ENCODE measurements around the gene ZNF32.
"Not testable (repeated sequence)": the region's sequence is repeated elsewhere in the genome, so short reads cannot be mapped to it uniquely, and the experiment has no call there.

Gene ZNF32

GRCh38 chr10:43640603-43641002 is 8.1 kb downstream of the ZNF32 start:
- ATAC-seq (ENCODE audit: low read depth) = no peak
- H3K36me3 ChIP-seq (ENCODE audit: low read depth) = peaks cover 19% of the 10 kb centered on the region
- no peaks in the 10 kb centered on the region for H3K27me3 ChIP-seq (ENCODE audit: insufficient read depth, poor library complexity, severe bottlenecking)
- TF ChIP-seq, protein P1, sequence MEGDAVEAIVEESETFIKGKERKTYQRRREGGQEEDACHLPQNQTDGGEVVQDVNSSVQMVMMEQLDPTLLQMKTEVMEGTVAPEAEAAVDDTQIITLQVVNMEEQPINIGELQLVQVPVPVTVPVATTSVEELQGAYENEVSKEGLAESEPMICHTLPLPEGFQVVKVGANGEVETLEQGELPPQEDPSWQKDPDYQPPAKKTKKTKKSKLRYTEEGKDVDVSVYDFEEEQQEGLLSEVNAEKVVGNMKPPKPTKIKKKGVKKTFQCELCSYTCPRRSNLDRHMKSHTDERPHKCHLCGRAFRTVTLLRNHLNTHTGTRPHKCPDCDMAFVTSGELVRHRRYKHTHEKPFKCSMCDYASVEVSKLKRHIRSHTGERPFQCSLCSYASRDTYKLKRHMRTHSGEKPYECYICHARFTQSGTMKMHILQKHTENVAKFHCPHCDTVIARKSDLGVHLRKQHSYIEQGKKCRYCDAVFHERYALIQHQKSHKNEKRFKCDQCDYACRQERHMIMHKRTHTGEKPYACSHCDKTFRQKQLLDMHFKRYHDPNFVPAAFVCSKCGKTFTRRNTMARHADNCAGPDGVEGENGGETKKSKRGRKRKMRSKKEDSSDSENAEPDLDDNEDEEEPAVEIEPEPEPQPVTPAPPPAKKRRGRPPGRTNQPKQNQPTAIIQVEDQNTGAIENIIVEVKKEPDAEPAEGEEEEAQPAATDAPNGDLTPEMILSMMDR (IDR thresholded peaks at IDR 0.05; ENCODE audit: poor library complexity, severe bottlenecking) = no peak
- no peak overlapping the region for H3K4me3 ChIP-seq (ENCODE audit: severe bottlenecking)
- peaks cover 22% of the 10 kb centered on the region for H3K9me3 ChIP-seq (ENCODE audit: severe bottlenecking)
- no peak overlapping the region for H3K27ac ChIP-seq (ENCODE audit: poor library complexity, severe bottlenecking)
- no peaks in the 10 kb centered on the region for H3K4me1 ChIP-seq (ENCODE audit: insufficient read depth, poor library complexity, severe bottlenecking)
- no peak for DNase-seq (ENCODE audit: low spot score)

DNA sequence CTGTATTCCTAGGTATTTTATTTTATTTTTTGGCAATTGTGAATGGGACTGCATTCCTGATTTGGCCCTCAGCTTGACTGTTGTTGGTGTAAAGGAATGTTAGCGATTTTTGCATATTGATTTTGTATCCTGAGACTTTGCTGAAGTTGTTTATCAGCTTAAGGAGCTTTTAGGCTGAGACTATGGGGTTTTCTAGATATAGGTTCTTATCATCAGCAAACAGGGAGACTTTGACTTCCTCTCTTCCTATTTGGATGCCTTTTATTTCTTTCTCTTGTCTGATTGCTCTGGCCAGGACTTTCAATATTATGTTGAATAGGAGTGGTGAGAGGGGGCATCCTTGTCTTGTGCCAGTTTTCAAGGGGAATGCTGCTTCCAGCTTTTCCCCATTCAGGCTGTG is 12.9 kb downstream of the ZNF32 start:
- ATAC-seq (ENCODE audit: low read depth); H3K36me3 ChIP-seq (ENCODE audit: low read depth); H3K4me3 ChIP-seq (ENCODE audit: severe bottlenecking); H3K27ac ChIP-seq (ENCODE audit: poor library complexity, severe bottlenecking); H3K27me3 ChIP-seq (ENCODE audit: insufficient read depth, poor library complexity, severe bottlenecking); H3K9me3 ChIP-seq (ENCODE audit: severe bottlenecking); DNase-seq (ENCODE audit: low spot score); H3K4me1 ChIP-seq (ENCODE audit: insufficient read depth, poor library complexity, severe bottlenecking): not testable (repeated sequence)

- ATAC-seq (ENCODE audit: low read depth) (no peak), DNase-seq (ENCODE audit: low spot score) (no peak)
- Histone ChIP-seq H3K36me3 (ENCODE audit: low read depth) (no peaks in the 10 kb centered on the region), H3K4me1 (ENCODE audit: insufficient read depth, poor library complexity, severe bottlenecking) (no peaks in the 10 kb centered on the region), H3K27ac (ENCODE audit: poor library complexity, severe bottlenecking) (no peak overlapping the region), H3K27me3 (ENCODE audit: insufficient read depth, poor library complexity, severe bottlenecking) (no peaks in the 10 kb centered on the region), H3K4me3 (ENCODE audit: severe bottlenecking) (no peak overlapping the region), H3K9me3 (ENCODE audit: severe bottlenecking) (no peaks in the 10 kb centered on the region)
- TF ChIP-seq, protein P1 (IDR thresholded peaks at IDR 0.05; ENCODE audit: poor library complexity, severe bottlenecking) = no peak
Observed at GRCh38 chr10:43628956-43629355, 19.7 kb downstream of the ZNF32 start.

DNA sequence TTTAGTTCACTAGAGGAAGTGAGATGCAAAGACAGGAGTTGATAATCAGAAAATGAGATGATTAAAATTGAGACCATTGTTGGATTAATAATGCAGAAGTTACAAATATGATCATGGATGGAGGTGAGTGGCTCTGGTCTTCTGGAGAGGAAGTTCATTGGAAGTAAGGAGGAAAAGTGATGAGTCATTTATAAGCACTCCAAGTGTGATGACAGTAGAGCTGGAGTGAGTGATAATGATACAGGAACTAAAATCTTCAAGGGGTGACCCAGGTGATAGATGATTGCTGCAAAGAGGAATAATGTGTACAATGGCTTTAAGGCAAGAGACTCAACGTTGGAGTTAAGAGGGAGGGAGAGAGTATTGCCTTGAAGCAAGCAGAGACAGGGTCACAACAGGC is 20.7 kb downstream of the ZNF32 start:
- H3K27me3 ChIP-seq (ENCODE audit: insufficient read depth, poor library complexity, severe bottlenecking) = no peaks in the 10 kb centered on the region
- no peak for ATAC-seq (ENCODE audit: low read depth)
- no peak overlapping the region for H3K4me3 ChIP-seq (ENCODE audit: severe bottlenecking)
- no peaks in the 10 kb centered on the region for H3K36me3 ChIP-seq (ENCODE audit: low read depth)
- no peaks in the 10 kb centered on the region for H3K9me3 ChIP-seq (ENCODE audit: severe bottlenecking)
- no peaks in the 10 kb centered on the region for H3K4me1 ChIP-seq (ENCODE audit: insufficient read depth, poor library complexity, severe bottlenecking)
- TF ChIP-seq, protein P1 (IDR thresholded peaks at IDR 0.05; ENCODE audit: poor library complexity, severe bottlenecking) = no peak
- H3K27ac ChIP-seq (ENCODE audit: poor library complexity, severe bottlenecking) = no peak overlapping the region
- no peak for DNase-seq (ENCODE audit: low spot score)

DNA sequence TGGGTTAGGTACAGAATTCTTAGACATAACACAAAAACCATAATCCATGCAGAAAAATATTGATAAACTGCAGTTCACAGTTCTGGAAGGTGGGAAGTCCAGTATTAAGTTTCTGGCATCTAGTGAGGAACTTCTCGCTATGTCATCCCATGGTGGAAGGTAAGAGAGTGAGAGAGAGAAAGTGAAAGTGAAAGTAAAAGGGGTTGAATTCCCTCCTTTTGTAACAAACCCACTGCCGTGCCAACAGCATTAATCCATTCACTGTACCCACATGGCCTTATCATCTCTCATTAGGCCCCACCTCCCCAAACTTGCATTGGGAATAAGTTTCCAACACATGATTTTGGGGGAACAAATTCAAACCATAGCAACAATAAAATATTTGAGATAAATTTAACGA is 25.3 kb downstream of the ZNF32 start:
- no peaks in the 10 kb centered on the region for H3K27me3 ChIP-seq (ENCODE audit: insufficient read depth, poor library complexity, severe bottlenecking)
- H3K27ac ChIP-seq (ENCODE audit: poor library complexity, severe bottlenecking) = no peak overlapping the region
- DNase-seq (ENCODE audit: low spot score) (no peak), ATAC-seq (ENCODE audit: low read depth) (0 out of 3 replicates have a peak, but pooled peaks have one; percentile 23)
- no peak overlapping the region for H3K4me3 ChIP-seq (ENCODE audit: severe bottlenecking)
- H3K9me3 ChIP-seq (ENCODE audit: severe bottlenecking) = peaks cover 6% of the 10 kb centered on the region
- H3K4me1 ChIP-seq (ENCODE audit: insufficient read depth, poor library complexity, severe bottlenecking) = no peaks in the 10 kb centered on the region
- TF ChIP-seq, protein P1 (IDR thresholded peaks at IDR 0.05; ENCODE audit: poor library complexity, severe bottlenecking) = no peak
- no peaks in the 10 kb centered on the region for H3K36me3 ChIP-seq (ENCODE audit: low read depth)
